Pulmonary artery endothelial cell (primary cell): ENCODE data around the gene PLEKHG3. TPM values are rescaled to one million over a fixed set of nuclear protein-coding genes. Genes with fewer than 3 reads are reported as not detected.

Source experiments
- DNase-seq: peaks from one replicate; pipeline ENCODE4 v3.0.0-alpha.2; 2011; ENCODE audit warnings: low read depth, low spot score
- total RNA-seq: library from RNA; depleted of rRNA; stranded (reverse); fragments of >200 nt; gene quantifications from 2 replicates; pipeline ENCODE4 v1.2.3, GENCODE V29; 2014

The PLEKHG3 gene
- total RNA-seq, 1 donor from 2014 or later, result 2.5 TPM

DNA sequence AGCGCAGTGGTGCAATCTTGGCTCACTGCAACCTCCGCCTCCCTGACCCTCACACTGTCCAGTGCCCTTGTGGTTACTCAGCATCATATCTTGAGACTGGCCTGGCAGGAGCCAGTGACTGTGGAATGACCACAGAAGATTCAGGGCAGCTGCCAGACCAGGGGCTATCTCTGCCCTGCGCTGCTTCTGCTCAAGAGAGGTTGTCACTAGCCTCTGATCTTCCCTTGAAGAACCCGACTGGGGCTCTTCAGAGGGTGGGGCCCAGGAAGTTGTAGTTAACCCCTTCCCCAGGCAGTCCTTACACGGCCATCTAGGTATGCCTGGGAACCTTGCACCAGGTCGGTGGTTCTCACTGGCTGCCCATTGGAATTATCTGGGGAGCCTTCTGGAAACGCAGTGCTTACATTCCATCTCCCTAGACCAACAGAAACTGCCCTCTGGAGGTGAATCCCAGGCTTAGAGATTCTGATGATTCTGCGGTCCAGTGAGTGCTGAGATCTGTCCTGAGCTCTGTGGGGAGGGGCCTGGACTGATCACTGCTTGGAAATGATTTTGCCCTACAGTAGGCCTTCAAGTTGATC is 41.4 kb downstream of the PLEKHG3 start:
- no peak for DNase-seq

DNA sequence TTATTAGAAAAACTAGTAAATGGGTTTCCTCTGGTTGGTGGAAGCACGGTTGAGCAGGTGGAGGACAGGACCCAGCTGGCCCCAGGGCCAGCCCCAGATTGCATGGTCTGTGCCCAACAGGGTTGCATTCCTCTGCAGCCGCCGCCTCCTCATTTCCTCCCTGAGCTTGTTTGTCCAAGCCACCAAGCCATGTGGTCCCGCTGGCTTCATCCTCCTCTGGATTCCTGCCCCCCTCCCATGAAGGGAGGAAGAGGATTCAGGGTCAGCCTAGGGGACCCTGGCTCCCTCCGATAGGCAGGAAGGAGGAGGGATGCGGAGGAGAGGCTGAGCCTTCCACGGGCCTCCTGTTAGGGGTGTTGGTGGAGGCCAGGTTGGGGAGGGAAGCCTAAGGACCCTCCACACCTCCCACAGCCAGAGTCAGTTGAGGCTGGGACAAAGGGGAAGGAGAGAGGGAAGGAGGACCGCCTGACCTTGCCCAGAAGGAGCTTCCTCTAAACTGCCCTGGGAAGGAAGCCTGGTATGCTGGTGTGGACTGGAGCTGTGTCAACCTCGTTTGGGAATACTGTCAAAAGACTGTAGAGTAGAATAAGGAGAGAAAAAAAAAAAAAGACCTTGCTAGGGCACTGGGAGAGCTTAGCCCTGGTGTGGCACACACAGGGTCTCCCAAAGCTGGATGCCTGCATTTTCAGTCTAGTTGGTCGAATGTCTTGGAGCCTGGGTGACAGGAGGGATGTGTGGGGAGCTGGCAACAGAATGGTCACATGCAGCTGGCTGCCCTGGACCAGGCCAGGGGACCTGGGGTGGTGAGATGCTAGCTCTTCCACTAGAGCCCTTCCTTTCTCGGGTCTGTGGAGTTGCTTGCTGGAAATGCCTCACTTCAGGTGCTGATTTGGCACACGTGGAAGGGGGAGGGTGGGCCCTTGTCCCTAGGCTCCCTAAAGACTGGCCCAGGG is 42.4 kb downstream of the PLEKHG3 start:
- DNase-seq, result no peak

GRCh38 chr14:64747327-64747726 is 43.1 kb downstream of the PLEKHG3 start:
- no peak for DNase-seq

DNA sequence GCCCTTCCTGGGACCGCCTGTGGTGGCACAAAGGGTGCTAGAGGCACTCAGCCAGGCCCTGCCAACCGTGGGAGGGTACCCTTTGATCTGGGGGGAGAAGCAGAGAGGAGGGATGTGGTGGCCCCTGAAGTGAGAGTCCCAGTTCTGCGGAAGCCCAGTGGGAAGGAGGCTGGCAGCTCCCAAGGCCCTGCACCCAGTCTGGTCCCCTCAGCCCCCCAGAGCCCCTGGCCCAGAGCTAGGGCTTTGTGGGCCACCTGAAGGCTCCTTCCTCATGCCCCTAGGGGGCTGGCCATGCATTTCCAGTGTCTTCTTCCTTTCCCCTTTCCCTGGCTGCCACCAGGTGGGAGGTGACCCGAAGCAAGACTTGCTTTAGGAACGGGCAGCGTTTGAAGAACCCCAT is 44.3 kb downstream of the PLEKHG3 start:
- DNase-seq, result no peak

DNA sequence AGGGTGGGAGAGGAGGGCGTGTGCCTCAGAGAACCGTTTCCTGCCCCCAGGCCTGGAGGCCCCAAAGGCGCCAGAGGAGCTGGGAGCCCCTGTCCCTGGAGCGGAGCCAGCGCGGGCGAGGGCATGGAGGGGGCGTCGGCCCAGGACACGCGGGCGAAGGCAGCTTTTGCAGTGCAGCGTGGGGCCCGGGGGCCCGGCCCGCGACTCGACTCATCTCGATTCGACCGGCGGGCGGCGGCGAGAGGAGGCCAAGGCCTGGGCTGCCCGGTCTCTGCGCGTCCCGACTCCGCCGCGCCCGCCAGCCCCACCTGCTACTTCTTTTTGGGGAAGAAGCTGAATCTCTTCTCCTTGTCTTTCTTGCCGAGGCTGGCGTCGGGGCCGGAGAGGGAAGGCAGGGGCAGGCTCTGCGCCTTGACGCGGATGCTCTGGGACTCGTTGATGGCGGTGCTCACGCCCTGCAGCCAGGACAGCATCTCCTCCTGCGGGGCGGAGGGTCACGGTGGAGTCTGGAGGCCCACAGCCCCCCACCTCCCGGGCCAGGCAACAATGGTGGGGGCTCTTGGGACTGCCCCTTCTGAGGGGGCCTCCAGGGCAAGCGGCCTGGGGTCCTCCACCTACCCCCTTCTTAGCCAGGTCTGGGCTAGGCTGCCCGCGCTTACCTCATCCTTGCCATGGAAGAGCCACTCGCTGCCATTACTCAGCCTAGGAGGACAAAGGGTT is 44.9 kb downstream of the PLEKHG3 start:
- no peak for DNase-seq

DNA sequence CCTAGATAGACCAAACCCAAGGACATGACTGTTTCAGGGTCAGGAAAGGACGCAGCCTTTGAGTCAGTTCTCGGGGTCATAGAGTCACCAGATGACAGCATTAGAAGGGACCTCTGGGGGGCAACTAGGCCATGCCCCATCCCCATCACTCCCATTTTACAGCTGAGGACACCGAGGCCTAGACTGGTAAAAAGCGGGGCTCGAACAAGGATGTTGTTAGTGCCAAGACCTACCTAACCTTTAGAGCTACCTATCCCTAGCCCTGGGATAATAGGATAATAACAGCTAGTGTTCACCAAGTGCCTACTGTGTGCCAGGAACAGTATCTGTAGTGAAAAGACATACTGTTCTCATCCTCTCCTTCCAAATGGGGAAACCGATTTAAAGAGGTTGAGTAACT is 48.7 kb downstream of the PLEKHG3 start:
- no peak for DNase-seq

GRCh38 chr14:64753374-64753773 is 49.1 kb downstream of the PLEKHG3 start:
- no peak for DNase-seq

DNA sequence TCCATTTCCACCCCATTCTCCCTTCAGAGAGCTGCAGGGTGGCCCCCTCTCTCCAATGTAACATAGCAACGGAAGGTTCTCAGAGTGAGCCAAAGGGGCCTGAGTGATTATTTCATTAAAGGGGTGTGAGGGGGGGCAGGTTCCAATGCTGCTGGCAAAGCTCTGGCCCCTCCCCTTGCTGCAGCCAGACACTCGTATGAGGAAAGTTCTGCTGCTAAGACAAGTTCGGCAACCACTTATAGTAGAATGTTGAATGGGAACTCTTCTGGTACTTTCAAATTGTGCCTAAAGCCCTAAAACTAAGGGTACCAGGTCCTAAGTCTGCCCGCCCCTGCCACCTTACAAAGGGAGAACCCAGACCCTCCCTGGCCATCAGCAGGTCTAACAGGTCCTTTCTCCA is 49.8 kb downstream of the PLEKHG3 start:
- no peak for DNase-seq

- DNase-seq, result no peak
Observed at GRCh38 chr14:64754685-64755084, 50.5 kb downstream of the PLEKHG3 start.

GRCh38 chr14:64755781-64756221 is 51.6 kb downstream of the PLEKHG3 start:
- DNase-seq, result no peak

DNA sequence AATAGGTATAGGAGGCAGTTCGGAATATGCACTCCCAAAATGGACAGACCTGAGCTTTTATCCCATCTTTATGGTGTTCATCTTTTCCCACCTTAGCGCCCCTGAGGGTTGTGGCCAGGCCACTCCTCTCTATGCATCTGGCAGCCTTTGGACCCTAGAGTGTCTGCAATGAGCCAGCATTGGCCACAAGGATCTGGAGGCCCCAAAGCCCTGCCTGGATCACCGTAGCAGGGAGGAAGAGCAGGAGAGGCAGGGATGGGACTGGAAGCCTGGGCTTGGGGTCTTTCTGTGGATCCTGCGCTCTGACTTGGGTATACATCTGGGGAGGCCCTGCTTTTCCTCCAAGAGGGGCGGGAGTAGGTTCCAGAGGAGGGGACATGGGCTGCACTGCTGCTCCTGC is 52.5 kb downstream of the PLEKHG3 start:
- no peak for DNase-seq

DNA sequence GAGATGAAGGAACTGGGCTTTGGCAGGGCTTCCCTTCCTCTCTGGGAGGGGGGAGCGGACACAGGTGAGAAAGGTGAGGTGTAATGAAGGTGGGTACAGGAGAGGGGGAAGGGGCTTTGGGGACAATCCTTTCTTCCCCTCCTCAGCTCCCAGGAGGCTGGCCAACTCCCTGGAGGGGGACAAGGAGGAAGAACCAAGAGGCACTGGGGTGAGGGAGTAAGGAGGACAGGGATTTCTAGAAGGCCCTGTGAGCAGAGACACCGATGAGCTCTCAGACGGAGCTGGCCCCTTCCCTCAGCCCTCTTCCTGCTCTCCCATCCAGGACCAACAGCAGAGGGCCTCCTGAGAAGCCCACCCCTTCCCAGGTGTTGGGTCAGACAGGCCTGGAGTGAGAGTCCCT is 53.4 kb downstream of the PLEKHG3 start:
- no peak for DNase-seq

GRCh38 chr14:64758025-64758521 is 53.8 kb downstream of the PLEKHG3 start:
- DNase-seq, result no peak

- no peak for DNase-seq
Observed at GRCh38 chr14:64758691-64759554, 54.7 kb downstream of the PLEKHG3 start.

- DNase-seq, result no peak
Observed at GRCh38 chr14:64759555-64759938, 55.3 kb downstream of the PLEKHG3 start.

GRCh38 chr14:64760146-64760755 is 56.0 kb downstream of the PLEKHG3 start:
- no peak for DNase-seq

DNA sequence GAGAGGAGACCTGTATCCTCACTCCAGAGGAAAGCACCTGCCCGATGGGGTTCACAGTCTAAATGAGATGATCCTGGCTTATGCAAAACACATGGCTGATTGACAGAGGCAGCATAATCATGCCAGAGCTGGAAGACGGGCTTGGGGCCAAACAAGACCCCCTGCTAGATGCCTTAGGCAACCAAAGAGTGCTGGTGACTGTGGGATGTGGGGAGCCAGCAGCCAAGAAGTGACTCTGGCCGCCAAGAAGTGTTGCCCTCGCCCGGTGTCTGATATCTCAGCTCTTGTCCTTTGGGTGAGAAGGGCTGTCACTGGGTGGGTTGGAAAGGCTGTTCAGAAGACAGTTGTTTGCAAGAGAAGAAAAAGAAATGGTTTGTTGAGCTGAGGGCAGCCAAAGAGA is 56.7 kb downstream of the PLEKHG3 start:
- no peak for DNase-seq

DNA sequence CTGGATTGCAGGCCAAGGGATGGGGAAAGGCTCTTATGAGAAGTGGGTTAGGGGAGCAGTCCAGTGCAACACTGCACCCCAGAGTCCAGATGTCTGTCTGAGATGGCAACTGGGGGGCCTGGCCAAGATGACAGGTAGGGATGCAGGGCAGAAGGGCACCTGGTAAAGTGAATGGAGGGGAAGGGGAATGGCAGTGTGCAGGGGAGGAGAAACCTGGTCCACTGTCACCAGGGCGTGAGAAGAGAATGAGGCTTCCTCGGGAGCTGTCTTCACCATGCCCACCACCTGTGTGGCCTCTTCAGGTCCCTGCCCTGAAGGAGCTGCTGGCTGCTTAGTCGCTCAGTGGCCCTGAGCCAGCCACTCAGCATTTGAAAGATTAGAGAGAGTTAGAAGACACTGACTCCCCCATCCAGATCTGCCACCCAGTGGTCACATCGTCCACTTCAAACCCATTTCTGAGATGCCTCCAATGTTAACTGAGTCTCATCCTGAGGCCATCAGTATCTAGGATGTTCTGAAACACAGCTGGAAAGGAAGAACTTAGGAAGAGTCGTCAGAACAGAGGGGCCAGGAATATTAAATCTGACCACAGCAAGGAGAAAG is 57.3 kb downstream of the PLEKHG3 start:
- no peak for DNase-seq

GRCh38 chr14:64762044-64763034 is 58.1 kb downstream of the PLEKHG3 start:
- DNase-seq, result peak; percentile 56
